ENCODE measurements around the gene EFL1.

EFL1 gene

GRCh38 chr15:82159922-82160321 is 102.6 kb downstream of the EFL1 start:
- DNase-seq (ENCODE audit: low read depth, low spot score) = no peak

- DNase-seq (ENCODE audit: low read depth, low spot score) = no peak
Measured at GRCh38 chr15:82158811-82159210, 103.7 kb downstream of the EFL1 start.

DNA sequence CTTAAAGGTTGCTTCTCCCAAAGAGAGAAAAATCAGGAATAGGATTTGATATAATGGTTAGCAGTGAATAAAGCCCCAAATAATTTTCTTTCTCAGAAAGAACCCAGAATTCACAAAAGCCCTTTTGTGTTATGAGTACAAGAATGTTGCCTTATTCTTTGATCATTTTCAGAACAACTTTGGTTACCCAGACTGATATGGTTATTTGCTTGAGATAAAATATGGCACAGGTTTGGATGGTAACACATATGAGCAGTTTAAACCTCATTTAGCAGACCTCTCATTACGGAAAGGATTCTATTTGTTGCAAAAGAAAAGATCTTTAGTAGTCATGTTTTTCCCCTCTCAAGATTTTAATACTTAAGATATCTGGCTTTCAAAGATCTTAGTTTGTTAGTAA is 111.9 kb downstream of the EFL1 start:
- DNase-seq (ENCODE audit: low read depth, low spot score) = no peak

- no peak for DNase-seq (ENCODE audit: low read depth, low spot score)
Measured at GRCh38 chr15:82146990-82147461, 115.5 kb downstream of the EFL1 start.

GRCh38 chr15:82146576-82146975 is 116.0 kb downstream of the EFL1 start:
- no peak for DNase-seq (ENCODE audit: low read depth, low spot score)

- no peak for DNase-seq (ENCODE audit: low read depth, low spot score)
Measured at GRCh38 chr15:82143390-82144385, 118.8 kb downstream of the EFL1 start.

DNA sequence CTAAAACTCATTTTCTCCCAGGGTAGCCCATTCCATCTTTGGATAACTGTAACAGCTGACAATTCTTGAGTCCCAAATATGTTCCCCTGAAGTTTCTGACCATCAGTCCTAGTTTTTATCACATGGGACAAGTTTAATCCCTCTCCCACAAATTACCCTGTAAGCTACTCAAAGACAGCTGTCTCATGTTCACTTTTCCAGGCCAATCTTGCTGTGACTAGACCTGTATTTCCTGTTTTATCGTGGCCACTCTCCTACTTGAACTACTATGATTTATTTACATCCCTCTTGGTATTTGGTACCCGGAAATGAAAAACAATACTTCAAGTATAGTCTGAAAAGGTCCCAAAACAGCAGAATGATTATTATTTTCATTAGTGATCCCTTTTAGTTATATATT is 121.6 kb downstream of the EFL1 start:
- DNase-seq (ENCODE audit: low read depth, low spot score) = no peak

DNA sequence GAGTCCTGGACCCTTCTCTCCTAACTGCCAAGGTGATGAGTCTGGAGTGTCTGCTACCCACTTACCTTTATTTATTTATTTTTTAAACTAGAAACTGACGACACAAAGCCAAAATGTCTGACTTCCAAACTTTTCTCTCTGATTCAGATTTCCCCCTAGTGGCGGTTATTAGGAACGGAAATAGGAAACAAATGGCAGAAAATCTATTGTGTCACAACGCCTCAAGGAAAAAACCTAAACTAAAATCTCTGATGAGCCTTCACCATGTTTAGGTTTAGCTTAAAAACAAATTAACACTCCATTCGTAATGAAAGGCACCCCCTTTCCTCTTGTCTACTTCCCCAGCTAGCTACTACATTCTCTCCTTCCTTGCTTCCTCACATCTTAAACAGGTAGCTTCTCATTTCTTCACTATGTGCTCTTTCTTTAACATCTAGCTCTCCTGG is 122.7 kb downstream of the EFL1 start:
- no peak for DNase-seq (ENCODE audit: low read depth, low spot score)

DNA sequence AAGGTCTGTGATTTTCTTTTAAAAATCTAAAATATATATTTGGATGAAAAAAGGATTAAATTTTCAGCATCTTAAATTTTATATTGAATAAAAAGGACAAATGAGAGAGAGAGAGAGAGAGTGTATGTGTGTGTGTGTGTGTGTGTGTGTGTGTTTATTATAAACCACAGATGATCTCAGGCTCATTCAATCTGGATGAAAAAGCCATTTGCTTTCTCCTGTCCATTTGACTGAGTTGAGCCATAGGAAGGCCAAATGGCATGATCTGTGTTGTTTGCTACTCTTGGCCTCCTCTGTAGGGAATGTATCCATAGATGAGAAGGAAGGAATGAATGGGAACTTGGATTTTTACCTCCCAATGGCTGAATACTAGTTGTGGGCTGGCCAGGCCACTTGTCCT is 124.2 kb downstream of the EFL1 start:
- DNase-seq (ENCODE audit: low read depth, low spot score) = no peak

- DNase-seq (ENCODE audit: low read depth, low spot score) = no peak
Measured at GRCh38 chr15:82137261-82137660, 125.3 kb downstream of the EFL1 start.

DNA sequence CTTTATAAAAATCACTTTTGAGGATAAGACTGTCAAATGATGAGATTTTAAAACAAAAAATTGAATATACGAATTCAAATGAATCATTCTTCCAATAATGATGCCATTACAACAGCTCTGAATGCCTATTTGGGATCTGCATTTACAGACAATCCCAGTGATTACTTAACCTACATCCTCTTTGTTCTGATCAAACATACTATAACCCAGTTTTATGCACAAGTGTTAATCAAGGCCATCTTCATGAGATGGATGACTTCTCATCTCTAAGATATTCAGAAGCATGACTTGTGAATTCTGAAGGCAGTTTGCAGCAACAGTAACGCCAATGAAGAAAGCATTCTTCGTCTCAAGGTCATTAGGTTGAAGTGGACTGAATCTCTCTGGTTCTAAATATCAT is 126.4 kb downstream of the EFL1 start:
- DNase-seq (ENCODE audit: low read depth, low spot score) = no peak

DNA sequence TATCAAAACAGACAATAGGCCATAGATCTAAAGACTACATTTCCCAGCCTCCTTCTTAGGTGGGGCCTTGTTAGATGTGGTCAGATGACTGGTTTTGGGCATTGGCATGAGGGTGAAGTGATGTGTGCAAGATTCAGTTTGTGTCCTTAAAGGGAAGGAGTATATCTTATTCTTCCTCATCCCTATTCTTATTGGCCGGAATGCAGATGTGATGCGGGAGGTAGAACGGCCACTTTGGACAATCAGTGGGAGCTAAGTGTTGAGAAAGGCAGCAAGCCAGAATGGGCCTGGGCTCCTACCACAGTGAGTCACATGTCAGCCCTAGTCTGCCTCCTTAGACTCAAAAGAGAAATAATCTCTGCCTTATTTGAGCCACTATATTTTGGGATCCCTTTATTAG is 126.9 kb downstream of the EFL1 start:
- no peak for DNase-seq (ENCODE audit: low read depth, low spot score)

- no peak for DNase-seq (ENCODE audit: low read depth, low spot score)
Measured at GRCh38 chr15:82134461-82134860, 128.1 kb downstream of the EFL1 start.

- no peak for DNase-seq (ENCODE audit: low read depth, low spot score)
Measured at GRCh38 chr15:82133251-82133650, 129.3 kb downstream of the EFL1 start.

DNA sequence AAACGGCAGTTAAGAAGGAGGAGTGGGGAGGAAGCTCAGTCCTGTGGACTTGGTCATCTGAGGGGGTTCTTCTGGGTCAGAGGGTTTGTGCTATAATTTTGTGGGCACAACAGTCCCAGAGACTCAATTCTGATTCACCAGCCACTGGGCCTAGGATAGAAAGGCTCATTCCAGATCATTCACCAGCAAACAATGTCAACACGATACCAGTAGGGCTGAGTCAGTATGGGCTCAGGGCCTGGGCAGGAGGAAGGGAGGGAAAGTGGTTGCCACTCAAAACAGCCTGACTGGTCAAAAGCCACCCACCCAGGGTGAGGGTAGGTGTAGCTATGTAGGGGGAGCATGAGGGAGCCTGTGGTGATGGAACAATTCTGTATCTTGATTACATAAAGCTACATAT is 129.8 kb downstream of the EFL1 start:
- no peak for DNase-seq (ENCODE audit: low read depth, low spot score)

- no peak for DNase-seq (ENCODE audit: low read depth, low spot score)
Measured at GRCh38 chr15:82132096-82132495, 130.4 kb downstream of the EFL1 start.

DNA sequence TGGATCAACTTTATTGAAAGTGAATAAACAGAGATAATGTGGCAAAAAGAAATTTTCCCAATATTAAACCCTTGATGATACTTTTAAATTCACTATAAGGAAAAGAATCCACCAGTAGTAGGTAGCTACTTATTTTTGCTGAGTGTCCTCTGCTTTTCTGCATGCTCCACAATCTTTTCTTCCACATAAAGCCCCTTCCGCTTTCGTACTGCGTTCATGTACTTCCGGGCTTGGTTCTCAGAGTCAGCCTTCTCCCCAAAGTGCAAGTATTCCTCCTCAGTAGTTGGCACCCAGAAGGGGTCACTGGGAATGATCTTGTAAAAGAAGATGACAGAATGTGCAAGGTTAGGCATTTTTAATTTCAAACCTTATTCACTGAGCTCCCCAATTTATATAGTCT is 132.3 kb downstream of the EFL1 start:
- no peak for DNase-seq (ENCODE audit: low read depth, low spot score)

- DNase-seq (ENCODE audit: low read depth, low spot score) = peak; percentile 26
Measured at GRCh38 chr15:82129761-82130160, 132.8 kb downstream of the EFL1 start.

DNA sequence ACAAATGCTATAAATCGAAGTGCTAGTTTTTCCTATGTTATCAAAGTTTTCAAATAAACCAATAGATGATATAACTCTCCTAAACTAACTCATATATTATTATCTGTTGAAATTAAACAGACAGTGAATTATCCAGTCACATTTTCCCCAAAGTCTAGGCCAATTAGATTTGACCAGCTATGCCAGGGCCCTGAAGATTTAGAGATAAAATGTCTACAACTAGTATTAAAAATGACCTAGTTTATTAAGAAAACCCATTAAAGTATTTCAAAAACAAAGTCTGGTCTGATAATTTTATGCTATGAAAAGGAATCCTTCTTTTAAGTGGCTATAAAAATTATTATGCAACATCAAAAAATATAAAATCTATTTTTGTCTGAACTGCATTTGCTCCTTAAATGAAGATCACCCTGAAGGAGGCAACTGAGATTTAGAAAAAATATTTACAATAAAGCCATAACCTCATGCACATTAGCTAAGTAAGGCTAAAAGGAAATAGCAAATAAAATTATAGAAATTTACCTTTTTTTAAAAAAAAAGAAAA is 133.3 kb downstream of the EFL1 start:
- no peak for DNase-seq (ENCODE audit: low read depth, low spot score)

DNA sequence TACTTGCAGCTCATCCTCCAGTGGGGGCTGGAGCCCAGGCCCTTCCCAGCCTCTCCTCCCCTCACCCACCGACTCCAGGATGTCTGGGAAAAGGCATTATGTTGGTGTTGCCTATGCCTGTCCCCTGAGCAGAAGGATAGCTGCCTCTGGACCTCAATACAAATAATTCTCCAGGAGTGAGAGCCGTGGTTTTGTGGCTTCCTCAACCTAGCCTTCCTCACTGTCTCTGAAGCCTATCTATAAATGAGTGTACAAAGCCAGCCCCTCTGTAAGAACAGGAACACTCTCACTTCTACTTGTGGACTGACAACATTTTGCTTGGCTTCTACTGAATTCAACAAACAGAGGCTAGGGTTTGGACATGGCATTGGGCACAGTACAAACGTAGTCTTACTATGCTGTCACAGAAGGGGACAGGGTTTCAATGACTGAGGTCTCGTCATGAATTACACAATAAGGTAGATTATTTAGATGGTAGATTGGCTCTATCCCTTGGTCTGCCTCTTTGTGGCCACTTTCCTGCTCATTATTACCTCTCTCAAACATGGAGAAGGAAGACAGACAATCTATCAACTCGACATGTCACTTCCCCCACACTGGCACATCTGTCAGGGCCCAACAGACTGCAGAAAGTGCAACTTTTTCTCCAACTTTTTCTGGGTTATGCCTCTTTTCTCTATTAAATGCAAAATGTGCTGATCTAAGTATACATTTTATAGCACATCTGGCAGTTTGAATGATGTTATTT is 134.0 kb downstream of the EFL1 start:
- DNase-seq (ENCODE audit: low read depth, low spot score) = no peak

DNA sequence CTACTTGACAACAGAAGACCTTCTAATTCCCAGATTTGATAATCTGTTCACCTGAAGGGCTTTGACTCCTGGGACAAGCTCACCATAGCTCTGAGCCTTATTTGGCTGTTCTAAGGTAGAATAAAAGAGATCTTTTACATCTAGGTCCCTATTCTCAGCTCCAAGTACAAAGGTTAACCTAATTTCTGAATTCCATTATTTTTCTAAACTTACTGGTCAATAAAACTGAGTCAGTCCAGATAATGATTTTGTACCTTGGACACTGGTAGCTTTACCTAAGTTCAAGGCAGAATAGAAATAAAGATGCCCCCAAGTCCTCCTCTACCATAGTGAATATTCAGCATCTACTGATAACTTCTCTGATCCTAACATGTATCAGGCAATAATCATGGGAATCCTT is 135.0 kb downstream of the EFL1 start:
- DNase-seq (ENCODE audit: low read depth, low spot score) = no peak

GRCh38 chr15:82126346-82126745 is 136.2 kb downstream of the EFL1 start:
- no peak for DNase-seq (ENCODE audit: low read depth, low spot score)
